Measurements from ENCODE around the gene TRPV5. TPM values are rescaled to one million over a fixed set of nuclear protein-coding genes. Genes with fewer than 3 reads are reported as not detected.

TRPV5 gene
- total and polyA plus RNA-seq, 2 of the 8 experiments (the other 6 are each of a cell fraction or from before 2014, with no cell fraction given), result 0.03 TPM; not detected in 1

GRCh38 chr7:142862351-142862750 lies 71.2 kb downstream of the TRPV5 start:
- no peaks in the 10 kb centered on the region for H3K79me2 ChIP-seq (ENCODE audit: control insufficient read depth in 1 of 2, insufficient read depth in 2 of 2, low read length in 2 of 2)
- no peak overlapping the region for H2AK5ac ChIP-seq (ENCODE audit: low read depth, low read length)
- H4K8ac ChIP-seq (ENCODE audit: extremely low read depth, insufficient read depth, low read length), result no peak overlapping the region
- H2BK12ac ChIP-seq (ENCODE audit: low read depth, low read length), result no peak overlapping the region
- H3K36me3 ChIP-seq (ENCODE audit: control insufficient read depth in 2 of 4, insufficient read depth in 4 of 4, low read length in 3 of 4), result no peaks in the 10 kb centered on the region
- H3K27me3 ChIP-seq (replicated peaks in 1 of 4; ENCODE audit: control insufficient read depth in 3 of 4, extremely low read depth in 1 of 4, insufficient read depth in 3 of 4, low read length in 3 of 4), result no peaks in the 10 kb centered on the region
- no peaks in the 10 kb centered on the region for H3K79me1 ChIP-seq (ENCODE audit: low read depth, low read length)
- no peaks in the 10 kb centered on the region; the same call in 1 of the 2 replicates for H3K23me2 ChIP-seq (ENCODE audit: low read depth, low read length)
- no peak overlapping the region for H3K56ac ChIP-seq (replicated peaks; ENCODE audit: insufficient read length, low read depth, low read length)
- DNase-seq (ENCODE audit: low read depth in 1 of 2, low spot score in 2 of 2) (peak in 1 of 2 experiments; percentile 42), FAIRE-seq (no peak)
- no peak overlapping the region for H4K91ac ChIP-seq (replicated peaks; ENCODE audit: insufficient read length, low read length)
- H3K27ac ChIP-seq (ENCODE audit: low read depth, low read length), result no peak overlapping the region
- H3K4me2 ChIP-seq (ENCODE audit: insufficient read depth in 1 of 2, low read depth in 2 of 2, low read length in 2 of 2), result peak overlapping the region; percentile 22 to 34; a peak in 2 of 4 replicates
- H2BK5ac ChIP-seq (ENCODE audit: low read depth, low read length), result no peak overlapping the region
- H2AFZ ChIP-seq (ENCODE audit: low read length), result no peak overlapping the region
- ChIA-PET CTCF (ENCODE audit: partially characterized antibody) (interaction anchor here (0.7 to 13.9 kb wide), 8 partner anchors 7 to 379 kb away, joined by 3 to 107 read pairs (median 8); partner anchors contain the start of gene EPHB6), POLR2A (ENCODE audit: partially characterized antibody) (no interaction called here)
- H3K23ac ChIP-seq (ENCODE audit: insufficient read length), result no peak overlapping the region
- H4K5ac ChIP-seq (ENCODE audit: insufficient read length, low read depth, low read length), result no peak overlapping the region
- H3K14ac ChIP-seq (ENCODE audit: insufficient read length), result no peak overlapping the region
- H3K9ac ChIP-seq (replicated peaks in 1 of 4; ENCODE audit: extremely low read depth in 1 of 4, low read depth in 3 of 4, low read length in 3 of 4), result no peak overlapping the region
- H3K4me1 ChIP-seq (replicated peaks in 1 of 4; ENCODE audit: control insufficient read depth in 3 of 4, insufficient read depth in 4 of 4, low read length in 3 of 4), result peaks cover 3 to 10% (median 9%) of the 10 kb centered on the region in 4 experiments; a peak in 6 of 7 replicates
- no peaks in the 10 kb centered on the region for H3K9me3 ChIP-seq (ENCODE audit: insufficient read depth in 2 of 2, low read depth in 1 of 2, low read length in 1 of 2)
- H2BK15ac ChIP-seq (ENCODE audit: low read length), result no peak overlapping the region
- H2BK120ac ChIP-seq (replicated peaks; ENCODE audit: low read depth, low read length), result no peak overlapping the region
- 0 out of 2 replicates have a peak overlapping the region, but pooled peaks have one; percentile 72 for H3K18ac ChIP-seq (ENCODE audit: extremely low read depth, low read length)
- peak overlapping the region; percentile 93 for H2BK20ac ChIP-seq (ENCODE audit: low read length)
- WGBS, 2 experiments (ENCODE audit: extremely low coverage in 1 of 2, insufficient coverage in 1 of 2, insufficient read length in 1 of 2, insufficient replicate concordance in 2 of 2, low coverage in 1 of 2, low lambda C conversion rate in 2 of 2, missing lambda C conversion rate in 1 of 2), result 87% methylated on average over 4 of the region's 4 CpGs; no CpG with 5 or more reads in 1 of the 2 experiments
- no peak overlapping the region for H3K4ac ChIP-seq (replicated peaks; ENCODE audit: insufficient read length, low read depth, low read length)
- H3K4me3 ChIP-seq (ENCODE audit: extremely low read depth in 1 of 4, insufficient read depth in 2 of 4, low read depth in 3 of 4, low read length in 4 of 4), result no peak overlapping the region
- no peaks in the 10 kb centered on the region for H4K20me1 ChIP-seq (replicated peaks in 1 of 2; ENCODE audit: control insufficient read depth in 1 of 2, insufficient read depth in 2 of 2, low read length in 2 of 2)
- no peak for TF ChIP-seq NRF1 (IDR thresholded peaks at IDR 0.05; ENCODE audit: low read depth, low read length)
- no peak for TF ChIP-seq ATF3 (IDR thresholded peaks at IDR 0.05; ENCODE audit: insufficient read depth, low read depth, low read length)
- no peak for TF ChIP-seq KDM1A (IDR thresholded peaks at IDR 0.05; ENCODE audit: borderline replicate concordance, low read length)

All from H1 (cell line).